Endothelial cell of umbilical vein (primary cell): ENCODE data around the gene AMHR2.
"Not testable (repeated sequence)": the region's sequence is repeated elsewhere in the genome, so short reads cannot be mapped to it uniquely, and the experiment has no call there.

Experiments used
- CTCF ChIP-seq, 2 donors: IDR thresholded peaks; 1 replicate in 1 of 2; 2 replicates in 1 of 2; pipeline ENCODE4 v1.5.1; 2011; ENCODE audit warnings: low read length in 2 of 2, mild to moderate bottlenecking in 2 of 2, moderate library complexity in 2 of 2, control low read depth in 1 of 2, inconsistent platforms in 1 of 2, low read depth in 1 of 2; ENCODE audit not compliant: insufficient read depth in 1 of 2; ENCODE audit errors: extremely low read depth in 1 of 2
- EZH2 ChIP-seq: IDR thresholded peaks from 2 replicates; pipeline ENCODE4 v1.6.1; 2012; ENCODE audit warnings: borderline replicate concordance, low read depth, mild to moderate bottlenecking, moderate library complexity, low read length, inconsistent platforms; ENCODE audit not compliant: severe bottlenecking
- POLR2A ChIP-seq: IDR thresholded peaks from 2 replicates; pipeline ENCODE4 v1.6.1; 2012; ENCODE audit warnings: low read depth, mild to moderate bottlenecking, control low read depth, low read length

GRCh38 chr12:53417291-53417816 is 6.3 kb upstream of the AMHR2 start:
- TF ChIP-seq EZH2; CTCF (IDR thresholded peaks at IDR 0.05; ENCODE audit: extremely low read depth in 1 of 2, insufficient read depth in 1 of 2, low read depth in 1 of 2, low read length in 2 of 2); POLR2A: not testable (repeated sequence)
